GM23338 (cell line): ENCODE measurements around the gene MEGF8. TPM values are rescaled to one million over a fixed set of nuclear protein-coding genes. Genes with fewer than 3 reads are reported as not detected.

ENCODE experiments used
- ATAC-seq: fragments of 200-7000 bp; cut with Tn5 transposase; 3 replicates; pipeline ENCODE4 v1.9.1; 2020
- DNase-seq: peaks from one replicate; pipeline ENCODE4 v3.0.0-alpha.2; 2015; ENCODE audit warnings: low spot score
- H2AFZ ChIP-seq: fragments of 200-600 bp; sonication (generic); 2 replicates; pipeline ENCODE4 v1.8.0; 2016; ENCODE audit warnings: antibody characterized with exemption, mild to moderate bottlenecking, moderate library complexity
- H3F3A ChIP-seq: fragments of 200-600 bp; sonication (generic); replicated peaks from 2 replicates; pipeline ENCODE4 v1.8.0; 2017; ENCODE audit warnings: antibody characterized with exemption, mixed run types, low read depth
- H3K27ac ChIP-seq: fragments of 200-600 bp; sonication (generic); 2 replicates; pipeline ENCODE4 v1.6.1; 2016; ENCODE audit warnings: low read depth
- H3K27me3 ChIP-seq: fragments of 200-600 bp; sonication (generic); 2 replicates; pipeline ENCODE4 v1.8.0; 2016; ENCODE audit warnings: mild to moderate bottlenecking, mixed run types, moderate library complexity; ENCODE audit not compliant: insufficient read depth
- H3K36me3 ChIP-seq: fragments of 200-600 bp; sonication (generic); 2 replicates; pipeline ENCODE4 v1.8.0; 2016; ENCODE audit warnings: mild to moderate bottlenecking; ENCODE audit not compliant: insufficient read depth
- H3K4me1 ChIP-seq: fragments of 200-600 bp; sonication (generic); 2 replicates; pipeline ENCODE4 v1.8.0; 2016; ENCODE audit warnings: mild to moderate bottlenecking, moderate library complexity; ENCODE audit not compliant: insufficient read depth
- H3K4me2 ChIP-seq: fragments of 200-600 bp; sonication (generic); 2 replicates; pipeline ENCODE4 v1.7.1; 2017; ENCODE audit warnings: mixed run types
- H3K4me3 ChIP-seq: fragments of 200-600 bp; sonication (generic); 2 replicates; pipeline ENCODE4 v1.6.1; 2016; ENCODE audit warnings: mixed run types
- H3K79me2 ChIP-seq: fragments of 200-600 bp; sonication (generic); replicated peaks from 2 replicates; pipeline ENCODE4 v1.8.0; 2017; ENCODE audit warnings: mild to moderate bottlenecking; ENCODE audit not compliant: insufficient read depth
- H3K9me2 ChIP-seq: fragments of 200-600 bp; sonication (generic); 2 replicates; pipeline ENCODE4 v1.8.0; 2017; ENCODE audit not compliant: insufficient read depth
- H4K20me1 ChIP-seq: fragments of 200-600 bp; sonication (generic); replicated peaks from 2 replicates; pipeline ENCODE4 v1.8.0; 2017; ENCODE audit warnings: mild to moderate bottlenecking; ENCODE audit not compliant: insufficient read depth
- H3K27ac Mint-ChIP-seq: 2 replicates; pipeline ENCODE4 v1.8.0; 2020; ENCODE audit warnings: inconsistent platforms, mild to moderate bottlenecking, moderate library complexity, mixed read lengths
- H3K27me3 Mint-ChIP-seq: 3 replicates; pipeline ENCODE4 v1.8.0; 2022; ENCODE audit warnings: low read depth, mild to moderate bottlenecking, moderate library complexity, mixed read lengths, inconsistent platforms; ENCODE audit not compliant: insufficient read depth, poor library complexity
- H3K36me3 Mint-ChIP-seq: 3 replicates; pipeline ENCODE4 v1.8.0; 2021; ENCODE audit warnings: low read depth, mild to moderate bottlenecking, inconsistent platforms, moderate library complexity, mixed read lengths
- H3K4me1 Mint-ChIP-seq: 3 replicates; pipeline ENCODE4 v1.8.0; 2020; ENCODE audit warnings: mild to moderate bottlenecking, inconsistent platforms, mixed read lengths
- H3K4me3 Mint-ChIP-seq: 3 replicates; pipeline ENCODE4 v1.8.0; 2021; ENCODE audit warnings: moderate library complexity, mild to moderate bottlenecking, inconsistent platforms, mixed read lengths
- H3K9me3 Mint-ChIP-seq: 3 replicates; pipeline ENCODE4 v1.8.0; 2020; ENCODE audit warnings: moderate library complexity, mild to moderate bottlenecking, inconsistent platforms, mixed read lengths
- CREB1 ChIP-seq: fragments of 250-450 bp; sonication (Bioruptor Pico); IDR thresholded peaks from 2 replicates; pipeline ENCODE4 v1.5.0; 2020; ENCODE audit warnings: low read depth, mild to moderate bottlenecking, moderate library complexity
- CTCF ChIP-seq, 2 experiments: fragments of 200-600 bp in 1 of 2; sonication (generic) in 1 of 2; conservative IDR thresholded peaks; 2 replicates each; pipeline versions ENCODE4 v1.5.1 to v1.6.1; 2016 to 2017; ENCODE audit warnings: antibody characterized with exemption in 2 of 2, low read depth in 2 of 2, mild to moderate bottlenecking in 2 of 2, moderate library complexity in 1 of 2
- ETS1 ChIP-seq: IDR thresholded peaks from 2 replicates; pipeline ENCODE4 v1.6.1; 2016; ENCODE audit warnings: antibody characterized with exemption
- EZH2phosphoT487 ChIP-seq: fragments of 200-600 bp; sonication (generic); IDR thresholded peaks from one replicate; pipeline ENCODE4 v1.8.1; 2018; ENCODE audit warnings: antibody characterized with exemption; ENCODE audit not compliant: unreplicated experiment
- JUNB ChIP-seq: IDR thresholded peaks from one replicate; pipeline ENCODE4 v1.6.1; 2016; ENCODE audit warnings: antibody characterized with exemption; ENCODE audit not compliant: unreplicated experiment
- POLR2AphosphoS5 ChIP-seq: IDR thresholded peaks from 2 replicates; pipeline ENCODE4 v1.6.1; 2016; ENCODE audit warnings: antibody characterized with exemption, low read depth
- REST ChIP-seq: IDR thresholded peaks from one replicate; pipeline ENCODE4 v1.6.1; 2018; ENCODE audit warnings: antibody characterized with exemption; ENCODE audit not compliant: unreplicated experiment
- ZNF462 ChIP-seq: fragments of 250-450 bp; sonication (Bioruptor Pico); IDR thresholded peaks from 2 replicates; pipeline ENCODE4 v1.5.0; 2020; ENCODE audit warnings: mild to moderate bottlenecking, moderate library complexity
- polyA plus RNA-seq: library from polyadenylated mRNA; unstranded; fragments of >200 nt; fragmentation: Nextera tagmentation; extraction: Ambion mirVana; gene quantifications from 2 replicates; pipeline ENCODE4 v1.2.1, GENCODE V29; 2016
- total RNA-seq: library from RNA; depleted of rRNA; stranded (reverse); fragments of >200 nt; shearing (Covaris generic); gene quantifications from 2 replicates; pipeline ENCODE4 v1.2.3, GENCODE V29; 2014

MEGF8 gene
- total and polyA plus RNA-seq, 2 experiments from 2014 or later = 6.2 to 40.5 TPM

- DNase-seq = peak; percentile 84
- no peak overlapping the region for H3K4me2 ChIP-seq
- ATAC-seq = peak; percentile 4; the same call in 2 of the 3 replicates
- H3K27ac Mint-ChIP-seq = no peak overlapping the region
- peaks cover 57% of the 10 kb centered on the region for H3K27me3 Mint-ChIP-seq
- H3K4me1 Mint-ChIP-seq = peaks cover 30% of the 10 kb centered on the region
- H3K4me3 ChIP-seq = no peak overlapping the region
- peaks cover 7% of the 10 kb centered on the region; the same call in 2 of the 3 replicates for H3K9me3 Mint-ChIP-seq
- peaks cover 10% of the 10 kb centered on the region; the same call in 2 of the 3 replicates for H3K36me3 Mint-ChIP-seq
- peaks cover 4% of the 10 kb centered on the region; the same call in 1 of the 2 replicates for H3K9me2 ChIP-seq
- no peak overlapping the region for H2AFZ ChIP-seq
- H3K4me1 ChIP-seq = peaks cover 5% of the 10 kb centered on the region; the same call in 1 of the 2 replicates
- H4K20me1 ChIP-seq = peaks cover 18% of the 10 kb centered on the region; the same call in 1 of the 2 replicates
- H3K27ac ChIP-seq = no peak overlapping the region
- peak overlapping the region; percentile 9; the same call in 1 of the 3 replicates for H3K4me3 Mint-ChIP-seq
- peaks cover 24% of the 10 kb centered on the region for H3F3A ChIP-seq
- H3K36me3 ChIP-seq = no peaks in the 10 kb centered on the region
- H3K79me2 ChIP-seq = no peaks in the 10 kb centered on the region
- H3K27me3 ChIP-seq = peaks cover 29% of the 10 kb centered on the region
- peak; percentile 85 to 91 for TF ChIP-seq CTCF (conservative IDR thresholded peaks at IDR 0.05; ENCODE audit: low read depth in 2 of 2)
- TF ChIP-seq REST = no peak
- TF ChIP-seq POLR2AphosphoS5 = no peak
These were observed 94.7 kb downstream of the MEGF8 start for GRCh38 chr19:42420055-42420544.

GRCh38 chr19:42421101-42421500 lies 95.7 kb downstream of the MEGF8 start:
- no peaks in the 10 kb centered on the region for H3K36me3 ChIP-seq
- H3K4me1 Mint-ChIP-seq = peaks cover 30% of the 10 kb centered on the region
- H2AFZ ChIP-seq = no peak overlapping the region
- no peak overlapping the region for H3K27ac Mint-ChIP-seq
- peaks cover 10% of the 10 kb centered on the region; the same call in 2 of the 3 replicates for H3K36me3 Mint-ChIP-seq
- no peaks in the 10 kb centered on the region for H3K79me2 ChIP-seq
- peaks cover 61% of the 10 kb centered on the region for H3K27me3 Mint-ChIP-seq
- H4K20me1 ChIP-seq = peaks cover 18% of the 10 kb centered on the region; the same call in 1 of the 2 replicates
- H3K27ac ChIP-seq = no peak overlapping the region
- no peak overlapping the region for H3K4me3 ChIP-seq
- DNase-seq (no peak), ATAC-seq (no peak)
- H3F3A ChIP-seq = peaks cover 25% of the 10 kb centered on the region
- peaks cover 5% of the 10 kb centered on the region; the same call in 1 of the 2 replicates for H3K4me1 ChIP-seq
- H3K27me3 ChIP-seq = peaks cover 34% of the 10 kb centered on the region
- peaks cover 7% of the 10 kb centered on the region; the same call in 2 of the 3 replicates for H3K9me3 Mint-ChIP-seq
- no peak overlapping the region for H3K4me2 ChIP-seq
- peaks cover 4% of the 10 kb centered on the region; the same call in 1 of the 2 replicates for H3K9me2 ChIP-seq
- H3K4me3 Mint-ChIP-seq = no peak overlapping the region; the same call in 2 of the 3 replicates
- no peak for TF ChIP-seq POLR2AphosphoS5
- no peak for TF ChIP-seq ETS1
- no peak for TF ChIP-seq EZH2phosphoT487
- TF ChIP-seq ZNF462 (CRISPR knock-in tag) = no peak
- TF ChIP-seq CREB1 (CRISPR knock-in tag) = no peak
- no peak for TF ChIP-seq JUNB
